Measurements from ENCODE around the gene VAV1.

The VAV1 gene

DNA sequence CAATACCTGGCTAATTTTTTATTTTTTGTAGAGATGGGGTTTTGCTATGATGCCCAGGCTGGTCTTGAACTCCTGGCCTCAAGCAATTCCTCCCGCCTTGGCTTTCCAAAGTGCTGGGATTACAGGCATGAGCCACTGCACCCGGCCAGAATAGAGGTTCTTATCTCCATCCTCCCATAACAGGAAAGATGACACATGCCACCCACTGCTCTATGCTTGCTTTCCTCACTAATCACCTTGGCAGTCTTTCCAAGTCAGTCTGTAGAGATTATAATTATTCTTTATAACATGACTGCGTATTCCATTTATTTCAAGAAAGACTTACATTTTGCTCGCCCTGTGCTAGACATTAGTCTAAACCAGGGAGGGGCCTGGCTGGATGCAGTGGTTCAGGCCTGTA lies 6.7 kb downstream of the VAV1 start:
- peaks cover 97% of the 10 kb centered on the region for H3K79me2 ChIP-seq (ENCODE audit: low read length)
- H4K20me1 ChIP-seq (ENCODE audit: insufficient read depth, low read length): peaks cover 5% of the 10 kb centered on the region; the same call in 1 of the 2 replicates
- peak overlapping the region; percentile 53; the same call in 1 of the 2 replicates for H3K27ac ChIP-seq (ENCODE audit: low read length)
- H3K9me3 ChIP-seq (replicated peaks; ENCODE audit: insufficient read depth, low read length): no peaks in the 10 kb centered on the region
- no peak overlapping the region for H3K4me3 ChIP-seq (ENCODE audit: low read length)
- no peak overlapping the region for H2AFZ ChIP-seq (ENCODE audit: low read length)
- no peak overlapping the region for H3K9ac ChIP-seq (ENCODE audit: low read length)
- no peak overlapping the region; the same call in 1 of the 2 replicates for H3K4me2 ChIP-seq (ENCODE audit: low read depth, low read length)
- no peaks in the 10 kb centered on the region for H3K9me2 ChIP-seq (replicated peaks; ENCODE audit: insufficient read depth, low read length)
- peaks cover 19% of the 10 kb centered on the region for H3F3A ChIP-seq (ENCODE audit: insufficient read depth, low read length)
- peaks cover 16% of the 10 kb centered on the region for H3K36me3 ChIP-seq (replicated peaks; ENCODE audit: insufficient read depth, low read length)
- DNase-seq: no peak
- TF ChIP-seq EZH2phosphoT487 (IDR thresholded peaks at IDR 0.05; ENCODE audit: low read length) (no peak), EZH2 (optimal IDR thresholded peaks at IDR 0.05; ENCODE audit: low read depth, low read length) (no peak)
- TF ChIP-seq, protein P1, sequence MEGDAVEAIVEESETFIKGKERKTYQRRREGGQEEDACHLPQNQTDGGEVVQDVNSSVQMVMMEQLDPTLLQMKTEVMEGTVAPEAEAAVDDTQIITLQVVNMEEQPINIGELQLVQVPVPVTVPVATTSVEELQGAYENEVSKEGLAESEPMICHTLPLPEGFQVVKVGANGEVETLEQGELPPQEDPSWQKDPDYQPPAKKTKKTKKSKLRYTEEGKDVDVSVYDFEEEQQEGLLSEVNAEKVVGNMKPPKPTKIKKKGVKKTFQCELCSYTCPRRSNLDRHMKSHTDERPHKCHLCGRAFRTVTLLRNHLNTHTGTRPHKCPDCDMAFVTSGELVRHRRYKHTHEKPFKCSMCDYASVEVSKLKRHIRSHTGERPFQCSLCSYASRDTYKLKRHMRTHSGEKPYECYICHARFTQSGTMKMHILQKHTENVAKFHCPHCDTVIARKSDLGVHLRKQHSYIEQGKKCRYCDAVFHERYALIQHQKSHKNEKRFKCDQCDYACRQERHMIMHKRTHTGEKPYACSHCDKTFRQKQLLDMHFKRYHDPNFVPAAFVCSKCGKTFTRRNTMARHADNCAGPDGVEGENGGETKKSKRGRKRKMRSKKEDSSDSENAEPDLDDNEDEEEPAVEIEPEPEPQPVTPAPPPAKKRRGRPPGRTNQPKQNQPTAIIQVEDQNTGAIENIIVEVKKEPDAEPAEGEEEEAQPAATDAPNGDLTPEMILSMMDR (IDR thresholded peaks at IDR 0.05; ENCODE audit: low read length): no peak
- no peaks in the 10 kb centered on the region for H3K27me3 ChIP-seq (replicated peaks; ENCODE audit: insufficient read depth, low read length)
- H3K4me1 ChIP-seq (ENCODE audit: low read length): peaks cover 46% of the 10 kb centered on the region

DNA sequence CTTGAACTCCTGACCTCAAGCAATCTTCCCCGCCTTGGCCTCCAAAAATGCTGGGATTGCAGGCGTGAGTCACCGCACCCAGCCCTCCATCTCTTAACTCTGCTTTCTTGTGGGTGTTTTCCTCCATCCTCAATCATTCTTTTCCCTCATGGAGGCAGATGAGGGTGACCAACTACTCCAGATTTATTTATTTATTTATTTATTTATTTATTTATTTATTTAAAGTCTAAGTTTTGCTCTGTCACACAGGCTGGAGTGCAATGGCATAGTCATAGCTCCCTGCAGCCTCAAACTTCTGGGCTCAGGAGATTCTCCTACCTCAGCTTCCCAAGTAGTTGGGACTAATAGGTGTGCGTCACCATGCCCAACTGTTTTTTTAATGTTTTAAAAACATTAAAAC lies 14.9 kb downstream of the VAV1 start:
- Histone ChIP-seq H3K4me2 (ENCODE audit: low read depth, low read length) (no peak overlapping the region), H3K9ac (ENCODE audit: low read length) (no peak overlapping the region), H3K4me1 (ENCODE audit: low read length) (peaks cover 20% of the 10 kb centered on the region), H3K4me3 (ENCODE audit: low read length) (no peak overlapping the region), H2AFZ (ENCODE audit: low read length) (no peak overlapping the region), H3F3A (ENCODE audit: insufficient read depth, low read length) (peaks cover 8% of the 10 kb centered on the region; the same call in 1 of the 2 replicates), H3K79me2 (ENCODE audit: low read length) (peaks cover 94% of the 10 kb centered on the region), H3K27me3 (replicated peaks; ENCODE audit: insufficient read depth, low read length) (no peaks in the 10 kb centered on the region), H3K9me2 (replicated peaks; ENCODE audit: insufficient read depth, low read length) (no peaks in the 10 kb centered on the region), H3K27ac (ENCODE audit: low read length) (no peak overlapping the region), H3K9me3 (replicated peaks; ENCODE audit: insufficient read depth, low read length) (no peaks in the 10 kb centered on the region), H3K36me3 (replicated peaks; ENCODE audit: insufficient read depth, low read length) (0 out of 2 replicates have a peak, but pooled peaks cover 4% of the 10 kb centered on the region), H4K20me1 (ENCODE audit: insufficient read depth, low read length) (no peaks in the 10 kb centered on the region)
- no peak for DNase-seq
- no peak for TF ChIP-seq EZH2phosphoT487 (IDR thresholded peaks at IDR 0.05; ENCODE audit: low read length)
- TF ChIP-seq EZH2 (optimal IDR thresholded peaks at IDR 0.05; ENCODE audit: low read depth, low read length): no peak
- TF ChIP-seq, protein P1 (IDR thresholded peaks at IDR 0.05; ENCODE audit: low read length): no peak

DNA sequence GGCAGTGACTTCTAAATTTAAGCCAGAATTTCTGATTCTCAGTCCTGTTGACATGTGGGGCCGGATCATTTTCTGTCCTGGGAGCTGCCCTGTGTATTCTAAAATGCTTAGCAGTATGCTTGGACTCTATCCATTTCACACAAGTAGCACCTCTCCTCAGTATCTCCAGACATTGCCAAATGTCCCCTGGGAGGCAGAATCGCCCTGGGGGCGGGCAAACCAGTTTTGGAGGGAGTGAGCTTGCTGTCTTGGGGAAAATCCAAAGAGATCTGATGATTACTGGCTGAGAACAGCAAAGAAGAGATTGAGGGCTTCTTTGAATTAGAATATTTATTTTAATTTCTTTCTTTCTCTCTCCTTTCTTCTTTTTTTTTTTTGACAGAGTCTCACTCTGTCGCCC lies 16.4 kb downstream of the VAV1 start:
- TF ChIP-seq, protein P1 (IDR thresholded peaks at IDR 0.05; ENCODE audit: low read length): no peak
- TF ChIP-seq EZH2 (optimal IDR thresholded peaks at IDR 0.05; ENCODE audit: low read depth, low read length): no peak
- TF ChIP-seq EZH2phosphoT487 (IDR thresholded peaks at IDR 0.05; ENCODE audit: low read length): no peak
- Histone ChIP-seq H3K79me2 (ENCODE audit: low read length) (peaks cover 93% of the 10 kb centered on the region), H3K9ac (ENCODE audit: low read length) (no peak overlapping the region; the same call in 1 of the 2 replicates)

More for the DNA sequence above, 16.4 kb downstream of the VAV1 start:
- Histone ChIP-seq H3K4me3 (ENCODE audit: low read length) (no peak overlapping the region; the same call in 1 of the 2 replicates), H3K4me1 (ENCODE audit: low read length) (peaks cover 15% of the 10 kb centered on the region), H3K27me3 (replicated peaks; ENCODE audit: insufficient read depth, low read length) (no peaks in the 10 kb centered on the region), H2AFZ (ENCODE audit: low read length) (no peak overlapping the region), H3K9me3 (replicated peaks; ENCODE audit: insufficient read depth, low read length) (no peaks in the 10 kb centered on the region), H3K9me2 (replicated peaks; ENCODE audit: insufficient read depth, low read length) (no peaks in the 10 kb centered on the region), H3K4me2 (ENCODE audit: low read depth, low read length) (peak overlapping the region; percentile 4; the same call in 1 of the 2 replicates), H3K27ac (ENCODE audit: low read length) (peak overlapping the region; percentile 48; the same call in 1 of the 2 replicates), H3K36me3 (replicated peaks; ENCODE audit: insufficient read depth, low read length) (0 out of 2 replicates have a peak, but pooled peaks cover 4% of the 10 kb centered on the region), H3F3A (ENCODE audit: insufficient read depth, low read length) (peaks cover 8% of the 10 kb centered on the region; the same call in 1 of the 2 replicates), H4K20me1 (ENCODE audit: insufficient read depth, low read length) (no peaks in the 10 kb centered on the region)
- no peak for DNase-seq

Data from MM.1S (cell line).